Upper lobe of right lung (tissue), 1 donor: Measurements from ENCODE around the gene SLC22A1. TPM values are rescaled to one million over a fixed set of nuclear protein-coding genes. Genes with fewer than 3 reads are reported as not detected.

Source experiments
- ATAC-seq: fragments of 200-7000 bp; cut with Tn5 transposase; one replicate; pipeline ENCODE4 v1.9.1; 2020; ENCODE audit warnings: mild to moderate bottlenecking, moderate library complexity
- DNase-seq: peaks from one replicate; pipeline ENCODE4 v3.0.0-alpha.2; 2020
- H3K27ac ChIP-seq: fragments of 200-600 bp; one replicate; pipeline ENCODE4 v1.8.0; 2022
- H3K27me3 ChIP-seq: fragments of 200-600 bp; one replicate; pipeline ENCODE4 v1.8.0; 2022; ENCODE audit warnings: mild to moderate bottlenecking
- H3K36me3 ChIP-seq: fragments of 200-600 bp; one replicate; pipeline ENCODE4 v1.8.0; 2022
- H3K4me1 ChIP-seq: fragments of 200-600 bp; one replicate; pipeline ENCODE4 v1.8.0; 2022
- H3K4me3 ChIP-seq: fragments of 200-600 bp; one replicate; pipeline ENCODE4 v1.8.0; 2022; ENCODE audit warnings: mild to moderate bottlenecking
- H3K9me3 ChIP-seq: fragments of 200-600 bp; one replicate; pipeline ENCODE4 v1.8.0; 2022
- CTCF ChIP-seq: fragments of 200-600 bp; IDR thresholded peaks from one replicate; pipeline ENCODE4 v1.8.0; 2022; ENCODE audit warnings: antibody characterized with exemption
- intact Hi-C: fragments of 100-400 bp; cut with DNase I; formaldehyde crosslinking; loops from one replicate; pipeline ENCODE4 v1.11.0; 2022
- total RNA-seq: library from RNA; stranded (reverse); fragmentation: NEBNext Ultra II Directional; extraction: Animal tissue kit (Norgen Biotek cat#: 25700); gene quantifications from one replicate; pipeline ENCODE4 v1.2.1, GENCODE V29; 2021
- donor health status: DM: no; HTN: yes; CAD: no; lungs with severe emphysema.

The SLC22A1 gene
- total RNA-seq, 1 donor from 2014 or later, result 2.7 TPM

- H3K36me3 ChIP-seq, result no peaks in the 10 kb centered on the region
- H3K27me3 ChIP-seq, result no peaks in the 10 kb centered on the region
- DNase-seq, result no peak
- no peak for TF ChIP-seq CTCF
- intact Hi-C loops, result no loop called here
- H3K9me3 ChIP-seq, result no peaks in the 10 kb centered on the region
- ATAC-seq, result no peak
- H3K27ac ChIP-seq, result no peak overlapping the region
- H3K4me1 ChIP-seq, result no peaks in the 10 kb centered on the region
- no peak overlapping the region for H3K4me3 ChIP-seq
Observed at GRCh38 chr6:160147146-160147536, 25.5 kb downstream of the SLC22A1 start.

GRCh38 chr6:160154471-160154870, 32.9 kb downstream of the SLC22A1 start:
- Histone ChIP-seq H3K36me3 (no peaks in the 10 kb centered on the region), H3K27ac (no peak overlapping the region), H3K27me3 (no peaks in the 10 kb centered on the region), H3K4me1 (no peaks in the 10 kb centered on the region), H3K9me3 (no peaks in the 10 kb centered on the region), H3K4me3 (no peak overlapping the region)
- intact Hi-C loops, result no loop called here
- TF ChIP-seq CTCF, result no peak
- DNase-seq (no peak), ATAC-seq (no peak)

- Histone ChIP-seq H3K36me3 (no peaks in the 10 kb centered on the region), H3K4me3 (no peak overlapping the region), H3K27me3 (no peaks in the 10 kb centered on the region), H3K27ac (no peak overlapping the region), H3K4me1 (no peaks in the 10 kb centered on the region), H3K9me3 (no peaks in the 10 kb centered on the region)
- ATAC-seq (no peak), DNase-seq (no peak)
- TF ChIP-seq CTCF, result no peak
- intact Hi-C loops, result no loop called here
Observed at GRCh38 chr6:160156842-160157241, 35.2 kb downstream of the SLC22A1 start.

GRCh38 chr6:160160450-160160849, 38.8 kb downstream of the SLC22A1 start:
- TF ChIP-seq CTCF, result no peak
- no peak overlapping the region for H3K4me3 ChIP-seq
- DNase-seq, result no peak
- no peak overlapping the region for H3K27ac ChIP-seq
- no peaks in the 10 kb centered on the region for H3K4me1 ChIP-seq
- no peaks in the 10 kb centered on the region for H3K27me3 ChIP-seq
- peak; percentile 82 for ATAC-seq
- intact Hi-C loops, result no loop called here
- H3K9me3 ChIP-seq, result no peaks in the 10 kb centered on the region
- no peaks in the 10 kb centered on the region for H3K36me3 ChIP-seq

- intact Hi-C loops, result no loop called here
- no peaks in the 10 kb centered on the region for H3K36me3 ChIP-seq
- peak; percentile 31 for ATAC-seq
Observed at GRCh38 chr6:160160929-160161646, 39.5 kb downstream of the SLC22A1 start.

More at GRCh38 chr6:160160929-160161646, 39.5 kb downstream of the SLC22A1 start:
- no peak for TF ChIP-seq CTCF
- H3K27me3 ChIP-seq, result no peaks in the 10 kb centered on the region
- no peak overlapping the region for H3K4me3 ChIP-seq
- H3K9me3 ChIP-seq, result no peaks in the 10 kb centered on the region
- H3K27ac ChIP-seq, result no peak overlapping the region
- DNase-seq, result no peak
- H3K4me1 ChIP-seq, result no peaks in the 10 kb centered on the region
